Activated CD4-positive, CD25-positive, alpha-beta regulatory T cell treated with anti-CD3 and anti-CD28 coated beads, Interleukin-2, amount 50 U/mL, for 24 hours (primary cell): ENCODE measurements around the gene NAIF1.

Experiments
- ATAC-seq, 2 donors: fragments of 150-1000 bp; cut with Tn5 transposase; one replicate each; pipeline ENCODE4 v1.10.0; 2021; ENCODE audit warnings: mild to moderate bottlenecking in 1 of 2, moderate library complexity in 1 of 2

NAIF1 gene

GRCh38 chr9:128102196-128102595 is 35.1 kb upstream of the NAIF1 start:
- ATAC-seq: no peak

DNA sequence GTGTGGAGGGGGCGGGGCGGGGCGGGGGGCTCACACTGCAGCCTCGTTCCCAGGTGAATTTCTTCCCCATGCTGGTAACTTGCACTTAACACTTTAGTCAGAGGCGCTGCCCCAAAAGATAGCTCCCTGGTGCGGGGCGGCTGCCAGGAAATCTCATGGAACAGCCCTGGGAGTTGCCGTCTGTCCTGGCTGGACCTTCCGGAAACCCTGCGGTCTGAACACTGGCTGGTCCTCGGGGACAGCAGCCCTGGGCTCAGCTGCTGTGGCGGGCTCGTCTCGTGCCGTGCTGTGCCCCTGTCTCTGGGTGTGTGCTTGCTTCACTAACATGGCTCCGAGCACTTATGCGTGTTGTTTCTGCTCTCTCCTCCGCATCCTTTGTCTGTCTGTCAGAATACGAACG is 34.6 kb upstream of the NAIF1 start:
- no peak for ATAC-seq

GRCh38 chr9:128101231-128101661 is 34.1 kb upstream of the NAIF1 start:
- no peak for ATAC-seq

DNA sequence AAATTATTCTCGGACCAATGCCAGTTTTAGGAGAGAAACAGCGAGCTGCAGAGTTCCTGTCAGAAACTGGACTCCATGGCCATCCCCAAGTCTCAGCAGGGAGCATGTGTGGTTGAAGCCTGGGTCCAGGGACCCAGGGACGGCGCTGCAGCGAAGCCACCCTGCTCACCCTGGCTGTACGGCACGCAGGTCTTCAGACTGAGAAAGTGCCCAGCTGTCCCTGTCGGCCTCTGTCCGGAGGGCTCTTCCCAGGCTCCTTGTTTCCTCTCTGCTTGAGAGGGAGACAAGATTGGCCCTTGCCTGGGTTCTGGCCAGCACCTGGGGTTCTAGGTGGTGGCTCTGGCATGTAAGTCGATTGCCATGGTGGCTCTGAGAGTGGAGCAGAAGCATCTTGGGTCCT is 33.5 kb upstream of the NAIF1 start:
- no peak for ATAC-seq

DNA sequence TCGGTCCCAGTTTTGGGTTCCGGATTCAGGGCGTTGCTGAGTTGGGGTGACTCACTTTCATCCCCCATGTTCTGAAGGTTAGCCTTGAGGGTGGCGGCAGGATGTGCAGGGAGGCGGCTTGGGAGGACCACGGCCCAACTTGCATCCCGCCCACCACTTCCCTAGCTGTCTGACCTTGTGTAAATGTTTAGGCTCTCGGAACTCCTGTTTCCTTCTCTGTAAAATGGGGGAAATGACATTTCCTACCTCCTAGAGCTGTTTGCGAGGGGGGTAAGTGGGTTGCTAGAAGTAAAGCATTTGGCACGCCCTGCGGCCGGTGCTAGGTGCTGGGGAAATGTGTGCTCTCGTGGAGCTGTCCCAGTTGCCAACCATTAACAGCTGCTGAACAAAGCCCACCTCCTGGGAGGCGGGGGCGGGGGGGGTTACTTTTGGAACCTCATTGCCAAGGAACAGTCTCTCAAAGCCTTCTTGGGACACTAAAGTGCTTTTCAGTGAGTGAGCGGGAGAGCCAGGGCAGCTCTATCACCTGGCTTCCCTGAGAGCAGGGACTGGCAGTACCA is 32.9 kb upstream of the NAIF1 start:
- no peak for ATAC-seq

GRCh38 chr9:128099231-128099931 is 32.3 kb upstream of the NAIF1 start:
- no peak for ATAC-seq

- ATAC-seq: peak; percentile 13 to 39
Measured at GRCh38 chr9:128098297-128099230, 31.4 kb upstream of the NAIF1 start.

- ATAC-seq: no peak
Measured at GRCh38 chr9:128097543-128098296, 30.6 kb upstream of the NAIF1 start.

- ATAC-seq: no peak
Measured at GRCh38 chr9:128096616-128097536, 29.8 kb upstream of the NAIF1 start.

- ATAC-seq: no peak
Measured at GRCh38 chr9:128094950-128095544, 27.9 kb upstream of the NAIF1 start.

GRCh38 chr9:128094166-128094949 is 27.2 kb upstream of the NAIF1 start:
- peak; percentile 96 to 97 for ATAC-seq

- ATAC-seq: no peak
Measured at GRCh38 chr9:128093011-128093410, 25.9 kb upstream of the NAIF1 start.

DNA sequence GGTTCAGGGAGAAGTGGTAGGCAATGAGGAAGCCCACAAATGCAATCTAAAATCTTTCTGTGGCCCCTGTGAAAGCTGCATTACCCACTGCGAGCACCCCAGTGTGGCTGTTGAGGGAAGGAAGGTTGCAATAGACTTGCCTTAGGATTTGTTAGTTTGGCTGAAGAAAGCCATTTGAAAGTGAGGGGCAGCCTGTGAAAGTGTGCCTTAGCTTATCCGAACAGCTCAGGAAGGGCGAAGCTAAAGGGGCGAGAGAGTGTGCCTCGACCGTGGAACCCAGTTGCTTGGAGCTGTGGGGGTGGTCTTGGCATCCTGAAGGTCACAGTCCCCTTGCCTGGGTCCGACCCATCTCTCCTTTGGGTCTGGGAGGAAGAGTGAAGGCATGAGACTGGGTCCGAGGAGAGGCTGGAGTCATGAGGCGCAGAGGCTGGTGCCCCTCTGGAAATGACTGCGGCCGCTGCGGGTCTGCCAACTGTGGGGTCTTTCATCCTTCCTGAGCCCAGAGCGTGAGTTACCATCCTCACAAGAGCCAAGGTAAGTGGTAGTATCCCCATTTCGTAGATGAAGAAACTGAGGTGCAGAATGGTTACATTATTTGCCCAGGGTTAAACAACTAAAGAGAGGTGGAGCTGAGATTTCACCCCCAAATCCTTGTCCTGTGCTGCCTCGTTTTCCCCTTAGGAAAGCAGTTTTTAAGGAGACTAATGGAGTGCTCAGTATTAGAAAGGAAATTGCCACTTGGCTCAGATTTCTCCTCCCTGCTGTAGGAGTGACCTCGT is 25.3 kb upstream of the NAIF1 start:
- ATAC-seq: no peak

DNA sequence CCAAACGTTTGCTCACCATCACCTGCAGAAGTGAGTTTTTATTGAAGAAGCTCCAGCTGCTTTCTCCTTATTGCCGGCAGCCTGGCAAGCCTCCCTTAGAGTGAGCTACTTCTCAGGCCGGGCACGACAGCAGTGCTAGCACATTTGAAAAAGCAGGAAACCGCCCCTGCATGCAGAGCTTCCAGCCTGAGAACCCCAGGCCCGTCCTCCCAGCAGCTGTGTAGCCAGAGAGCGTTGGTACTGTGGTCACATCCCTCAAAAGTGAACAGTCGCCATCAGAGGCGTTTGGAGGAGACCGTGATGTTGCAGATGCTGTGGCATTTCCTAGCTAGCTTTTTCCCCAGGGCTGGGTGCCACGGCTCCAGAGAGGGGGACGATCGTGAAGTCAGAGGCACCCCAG is 24.5 kb upstream of the NAIF1 start:
- ATAC-seq: no peak

GRCh38 chr9:128091144-128091543 is 24.0 kb upstream of the NAIF1 start:
- no peak for ATAC-seq

DNA sequence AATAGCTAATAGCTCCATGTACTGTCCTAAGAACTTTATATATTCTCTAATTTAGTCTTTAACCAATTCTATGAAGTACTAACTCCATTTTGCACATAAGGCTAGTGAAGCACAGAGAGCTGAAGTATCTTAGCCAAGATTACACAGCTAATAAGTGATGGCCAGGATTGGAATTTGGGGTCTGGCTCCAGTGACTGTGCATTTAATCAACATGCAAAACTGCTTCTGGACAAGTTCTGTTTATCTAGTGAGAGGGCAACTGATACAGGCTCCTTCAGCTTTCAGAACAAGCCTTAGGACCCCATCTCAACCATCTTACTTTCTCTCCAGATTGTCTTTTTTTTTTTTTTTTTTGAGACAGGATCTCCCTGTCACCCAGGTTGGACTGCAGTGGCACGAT is 22.2 kb upstream of the NAIF1 start:
- ATAC-seq: no peak

GRCh38 chr9:128088253-128088945 is 21.3 kb upstream of the NAIF1 start:
- ATAC-seq: no peak

DNA sequence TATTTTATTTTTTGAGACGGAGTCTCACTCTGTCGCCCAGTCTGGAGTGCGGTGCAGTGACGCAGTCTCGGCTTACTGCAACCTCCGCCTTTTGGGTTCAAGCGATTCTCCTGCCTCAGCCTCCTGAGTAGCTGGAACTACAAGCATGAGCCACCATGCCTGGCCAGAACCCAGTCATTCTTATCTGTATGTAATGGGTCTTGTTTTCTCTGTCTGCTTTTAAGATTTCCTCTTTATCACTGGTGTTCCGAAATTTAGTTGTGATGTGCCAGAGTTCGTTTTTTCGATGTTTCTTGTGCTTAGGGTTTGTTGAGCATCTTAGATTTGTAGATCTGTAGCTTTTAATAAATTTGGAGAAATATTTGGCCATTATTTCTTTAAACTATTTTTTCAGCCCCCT is 20.1 kb upstream of the NAIF1 start:
- ATAC-seq: no peak

DNA sequence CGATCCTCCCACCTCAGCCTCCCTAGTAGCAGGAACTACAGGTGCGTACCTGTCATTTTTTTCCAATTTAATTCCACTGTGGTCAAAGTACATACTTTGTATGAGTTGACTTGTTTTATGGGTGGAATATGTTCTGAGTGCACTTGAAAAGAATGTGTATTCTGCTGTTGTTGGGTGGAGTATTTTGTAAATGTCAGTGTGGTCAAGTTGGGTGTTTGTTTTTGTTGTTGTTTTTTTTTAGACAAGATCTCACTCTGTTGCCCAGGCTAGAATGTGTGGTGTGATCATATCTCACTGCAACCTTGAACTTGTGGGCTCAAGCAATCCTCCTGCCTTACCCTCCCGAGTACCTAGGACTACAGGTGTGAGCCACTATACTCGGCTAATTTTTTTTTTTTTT is 18.8 kb upstream of the NAIF1 start:
- ATAC-seq: no peak
